ENCODE results near the gene COCH.
"Not testable (repeated sequence)": the region's sequence is repeated elsewhere in the genome, so short reads cannot be mapped to it uniquely, and the experiment has no call there.

Gene COCH

DNA sequence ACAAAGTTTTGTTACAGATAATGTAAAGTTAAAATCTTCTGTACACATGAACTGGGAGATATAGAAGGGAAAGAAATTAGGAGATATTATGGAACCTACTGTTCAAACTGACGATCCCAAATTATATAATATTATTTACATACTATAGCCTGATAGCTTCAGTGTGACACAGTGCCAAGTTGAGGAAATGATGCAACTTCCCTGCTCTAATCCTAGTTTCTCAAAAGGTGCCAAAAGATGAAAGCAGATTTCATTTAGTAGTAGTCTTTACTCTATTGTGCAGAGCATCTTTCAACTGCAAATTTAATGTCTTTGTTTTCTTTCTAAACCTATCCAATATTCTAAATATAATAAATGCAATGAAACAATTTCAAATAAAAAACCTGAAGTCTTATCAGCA is 46.9 kb downstream of the COCH start:
- DNase-seq (ENCODE audit: low read depth in 2 of 2, low spot score in 1 of 2) = no peak

DNA sequence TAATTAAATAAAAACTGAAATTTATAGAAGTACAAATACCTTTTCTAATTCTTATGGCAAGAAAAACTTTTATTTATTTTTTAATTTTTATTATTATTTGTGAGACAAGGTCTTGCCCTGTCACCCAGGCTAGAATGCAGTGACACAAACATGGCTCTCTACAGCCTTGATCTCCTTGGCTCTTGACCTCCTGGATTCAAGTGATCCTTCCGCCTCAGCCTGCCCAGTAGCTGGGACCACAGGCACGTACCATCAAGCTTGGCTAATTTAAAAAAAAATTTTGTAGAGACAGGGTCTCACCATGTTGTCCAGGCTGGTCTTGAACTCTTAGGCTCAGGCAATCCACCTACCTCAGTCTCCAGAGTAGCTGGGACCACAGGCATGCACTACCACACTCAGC is 47.4 kb downstream of the COCH start:
- no peak for DNase-seq (ENCODE audit: low read depth in 2 of 2, low spot score in 1 of 2)

GRCh38 chr14:30925254-30925653 is 50.9 kb downstream of the COCH start:
- DNase-seq (ENCODE audit: low read depth in 2 of 2, low spot score in 1 of 2) = no peak

GRCh38 chr14:30928462-30928861 is 54.1 kb downstream of the COCH start:
- DNase-seq (ENCODE audit: low read depth in 2 of 2, low spot score in 1 of 2) = no peak

- DNase-seq (ENCODE audit: low read depth in 2 of 2, low spot score in 1 of 2) = not testable (repeated sequence)
Measured at GRCh38 chr14:30933937-30934336, 59.6 kb downstream of the COCH start.

GRCh38 chr14:30935445-30935844 is 61.1 kb downstream of the COCH start:
- no peak for DNase-seq (ENCODE audit: low read depth in 2 of 2, low spot score in 1 of 2)

DNA sequence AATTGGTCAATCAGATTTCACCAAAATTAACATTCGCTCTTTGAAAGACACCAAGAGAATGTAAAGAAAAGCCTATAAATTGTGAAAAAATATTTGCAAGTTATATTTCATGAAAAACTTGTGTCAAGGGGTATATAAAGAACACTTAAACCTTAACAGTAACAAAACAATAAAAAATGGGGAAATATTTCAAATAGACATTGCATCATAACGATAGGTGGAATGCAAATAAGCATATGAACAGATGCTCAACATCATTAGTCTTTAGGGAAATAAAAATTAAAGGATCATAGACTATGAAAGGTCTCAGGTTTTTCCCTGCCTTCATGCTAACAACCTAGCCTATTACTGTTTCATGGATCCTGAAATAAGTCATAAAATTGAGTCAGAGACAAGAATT is 64.3 kb downstream of the COCH start:
- DNase-seq (ENCODE audit: low read depth in 2 of 2, low spot score in 1 of 2) = no peak

Data from stimulated activated CD8-positive, alpha-beta memory T cell treated with anti-CD3 and anti-CD28 coated beads, Interleukin-4, amount 100 ng/mL, for 1 hour (primary cell).